ENCODE measurements around the gene KLRD1.

KLRD1 gene

DNA sequence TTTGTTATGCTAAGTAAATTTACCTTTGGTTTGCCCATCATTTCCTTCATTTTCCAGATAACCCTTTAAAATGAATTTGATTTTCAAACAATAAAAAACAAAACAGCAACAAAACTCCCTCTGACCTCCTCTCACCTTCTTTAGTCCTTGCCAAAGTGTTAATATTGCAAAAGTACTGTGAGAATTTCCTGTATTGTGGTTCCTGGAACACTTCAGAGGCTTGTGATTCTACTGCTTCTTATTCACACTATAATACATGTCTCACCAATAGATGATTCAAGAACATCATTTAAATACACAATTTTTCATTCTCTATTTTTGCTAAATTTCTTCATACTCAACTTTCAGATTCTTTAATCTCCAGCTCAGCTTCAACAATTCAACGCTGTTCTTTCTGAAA is at the start of gene KLRD1:
Gene KLRD1 (plus strand): TSS at position 241 of the 400 bp plus-strand sequence. CDS start 208 bp downstream, outside the sequence.
- no peak for TF ChIP-seq SUZ12 (IDR thresholded peaks at IDR 0.05)
- no peak for TF ChIP-seq CTBP1 (IDR thresholded peaks at IDR 0.05; ENCODE audit: borderline replicate concordance)
- TF ChIP-seq FOXA1 (IDR thresholded peaks at IDR 0.05) = no peak
- no peak for TF ChIP-seq FOXK2 (IDR thresholded peaks at IDR 0.05)
- TF ChIP-seq ZNF384 (IDR thresholded peaks at IDR 0.05) = no peak
- TF ChIP-seq ELF4 (IDR thresholded peaks at IDR 0.05) = no peak
- no peak for TF ChIP-seq ARNT (IDR thresholded peaks at IDR 0.05)
- no peak for TF ChIP-seq SP1 (IDR thresholded peaks at IDR 0.05)
- no peak for TF ChIP-seq TARDBP (IDR thresholded peaks at IDR 0.05)
- no peak for TF ChIP-seq L3MBTL2 (conservative IDR thresholded peaks at IDR 0.05)
- no peak for TF ChIP-seq FOXM1 (IDR thresholded peaks at IDR 0.05; ENCODE audit: borderline replicate concordance)
- TF ChIP-seq HDGF (IDR thresholded peaks at IDR 0.05; ENCODE audit: borderline replicate concordance) = no peak
- TF ChIP-seq NFRKB (IDR thresholded peaks at IDR 0.05) = no peak
- TF ChIP-seq LEF1 (IDR thresholded peaks at IDR 0.05; ENCODE audit: borderline replicate concordance) = no peak
- TF ChIP-seq PKNOX1 (IDR thresholded peaks at IDR 0.05) = no peak
- POLR2A ChIA-PET = no interaction called here
- CTCF ChIA-PET = interaction anchor here (1.2 kb wide), 1 partner anchor 15 kb away, joined by 3 read pairs; no protein-coding TSS in a partner anchor
- no peak for DNase-seq (ENCODE audit: extremely low spot score)

- DNase-seq (ENCODE audit: extremely low spot score) = no peak
- ChIA-PET POLR2A (no interaction called here), CTCF (no interaction called here)
Measured at GRCh38 chr12:10260927-10261326, 46.7 kb upstream of the KLRD1 start.

GRCh38 chr12:10268037-10268436 is 39.6 kb upstream of the KLRD1 start:
- no peak for DNase-seq (ENCODE audit: extremely low spot score)
- TF ChIP-seq CTBP1 (IDR thresholded peaks at IDR 0.05; ENCODE audit: borderline replicate concordance) (no peak), ELF4 (IDR thresholded peaks at IDR 0.05) (no peak), L3MBTL2 (conservative IDR thresholded peaks at IDR 0.05) (no peak), HDGF (IDR thresholded peaks at IDR 0.05; ENCODE audit: borderline replicate concordance) (no peak)
- POLR2A ChIA-PET = no interaction called here
- CTCF ChIA-PET = no interaction called here

More at GRCh38 chr12:10260927-10261326, 46.7 kb upstream of the KLRD1 start:
- TF ChIP-seq SP1 (IDR thresholded peaks at IDR 0.05) = no peak
- no peak for TF ChIP-seq HDGF (IDR thresholded peaks at IDR 0.05; ENCODE audit: borderline replicate concordance)
- TF ChIP-seq ZNF384 (IDR thresholded peaks at IDR 0.05) = no peak
- TF ChIP-seq BHLHE40 (IDR thresholded peaks at IDR 0.05; ENCODE audit: borderline replicate concordance) = no peak
- TF ChIP-seq ARNT (IDR thresholded peaks at IDR 0.05) = no peak
- TF ChIP-seq FOXM1 (IDR thresholded peaks at IDR 0.05; ENCODE audit: borderline replicate concordance) = no peak
- no peak for TF ChIP-seq LEF1 (IDR thresholded peaks at IDR 0.05; ENCODE audit: borderline replicate concordance)
- no peak for TF ChIP-seq L3MBTL2 (conservative IDR thresholded peaks at IDR 0.05)
- no peak for TF ChIP-seq TARDBP (IDR thresholded peaks at IDR 0.05)
- no peak for TF ChIP-seq FOXK2 (IDR thresholded peaks at IDR 0.05)
- TF ChIP-seq SUZ12 (IDR thresholded peaks at IDR 0.05) = no peak

DNA sequence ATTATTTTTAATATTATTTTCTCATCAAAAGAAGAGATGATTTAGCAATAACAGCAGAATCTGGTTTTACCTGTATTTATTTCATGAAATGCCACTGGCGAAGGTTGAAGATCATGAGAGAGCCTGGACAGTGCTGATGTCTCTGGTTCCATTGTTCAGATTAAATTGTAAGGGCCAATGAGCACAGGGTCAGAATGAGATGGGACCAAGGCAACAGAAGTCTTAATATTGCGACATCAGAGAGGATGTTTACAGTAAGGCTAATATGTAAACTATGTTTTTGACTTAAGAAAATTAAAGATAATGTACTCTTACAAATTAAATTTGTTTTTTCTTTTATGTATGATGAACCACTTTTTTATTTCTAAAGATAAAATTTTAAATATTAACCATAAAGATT is 35.2 kb upstream of the KLRD1 start:
- ChIA-PET CTCF (no interaction called here), POLR2A (no interaction called here)
- no peak for DNase-seq (ENCODE audit: extremely low spot score)

DNA sequence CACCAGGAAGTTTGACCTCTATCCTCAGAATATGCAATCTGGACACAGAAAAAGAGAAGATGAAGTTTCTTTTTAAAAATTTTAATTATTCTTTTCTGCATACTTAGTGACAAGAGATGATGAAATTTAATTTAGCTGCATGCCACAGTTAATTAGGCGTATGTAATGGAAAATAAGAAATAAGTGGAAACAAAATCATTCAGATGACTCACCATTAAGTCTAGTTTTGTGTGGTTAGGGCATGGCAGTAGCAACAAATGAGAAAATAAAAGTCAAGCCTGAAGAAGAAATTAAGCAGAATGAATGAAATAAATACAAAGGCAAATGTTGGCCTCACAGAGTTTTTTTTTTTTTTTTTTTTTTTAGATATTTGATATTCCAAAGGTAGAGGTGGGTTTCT is 30.9 kb upstream of the KLRD1 start:
- ChIA-PET CTCF (interaction anchor here (0.6 kb wide), 1 partner anchor 308 kb away, joined by 3 read pairs; no protein-coding TSS in a partner anchor), POLR2A (no interaction called here)
- no peak for TF ChIP-seq SP1 (IDR thresholded peaks at IDR 0.05)
- no peak for TF ChIP-seq PKNOX1 (IDR thresholded peaks at IDR 0.05)
- no peak for TF ChIP-seq TARDBP (IDR thresholded peaks at IDR 0.05)
- TF ChIP-seq ARNT (IDR thresholded peaks at IDR 0.05) = no peak
- TF ChIP-seq BHLHE40 (IDR thresholded peaks at IDR 0.05; ENCODE audit: borderline replicate concordance) = no peak
- TF ChIP-seq CTBP1 (IDR thresholded peaks at IDR 0.05; ENCODE audit: borderline replicate concordance) = no peak
- no peak for TF ChIP-seq SUZ12 (IDR thresholded peaks at IDR 0.05)
- no peak for TF ChIP-seq ZNF384 (IDR thresholded peaks at IDR 0.05)
- TF ChIP-seq FOXA1 (IDR thresholded peaks at IDR 0.05) = no peak
- no peak for TF ChIP-seq ELF4 (IDR thresholded peaks at IDR 0.05)
- no peak for TF ChIP-seq FOXK2 (IDR thresholded peaks at IDR 0.05)
- no peak for TF ChIP-seq NFRKB (IDR thresholded peaks at IDR 0.05)
- no peak for TF ChIP-seq HDGF (IDR thresholded peaks at IDR 0.05; ENCODE audit: borderline replicate concordance)
- no peak for DNase-seq (ENCODE audit: extremely low spot score)

More for the DNA sequence above, 35.2 kb upstream of the KLRD1 start:
- TF ChIP-seq ELF4 (IDR thresholded peaks at IDR 0.05) = no peak
- TF ChIP-seq PKNOX1 (IDR thresholded peaks at IDR 0.05) = no peak

DNA sequence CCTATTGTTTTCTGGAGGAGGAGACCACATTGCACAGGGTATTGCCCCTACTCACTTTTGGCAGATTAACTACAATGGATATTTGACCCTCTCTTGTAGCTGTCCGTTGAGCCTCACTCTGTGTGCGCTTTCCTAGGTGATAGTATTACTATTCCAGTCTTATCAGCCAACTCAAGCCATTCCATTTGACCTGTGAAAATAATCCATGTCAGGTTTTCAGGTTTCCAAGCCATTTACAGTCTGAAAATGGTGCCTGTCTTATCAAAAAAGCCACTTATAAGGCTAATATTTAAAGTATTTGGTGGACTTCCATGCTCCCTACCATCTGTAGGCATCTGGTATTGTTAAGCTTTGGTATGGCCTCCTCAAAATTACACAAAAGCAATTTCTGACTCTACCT is 29.6 kb upstream of the KLRD1 start:
- ChIA-PET POLR2A (no interaction called here), CTCF (no interaction called here)
- TF ChIP-seq HDGF (IDR thresholded peaks at IDR 0.05; ENCODE audit: borderline replicate concordance) = no peak
- TF ChIP-seq SP1 (IDR thresholded peaks at IDR 0.05) = no peak
- no peak for TF ChIP-seq L3MBTL2 (conservative IDR thresholded peaks at IDR 0.05)
- TF ChIP-seq FOXM1 (IDR thresholded peaks at IDR 0.05; ENCODE audit: borderline replicate concordance) = no peak
- no peak for TF ChIP-seq FOXA1 (IDR thresholded peaks at IDR 0.05)
- TF ChIP-seq SUZ12 (IDR thresholded peaks at IDR 0.05) = no peak
- TF ChIP-seq NFRKB (IDR thresholded peaks at IDR 0.05) = no peak
- DNase-seq (ENCODE audit: extremely low spot score) = no peak

GRCh38 chr12:10279937-10280336 is 27.7 kb upstream of the KLRD1 start:
- POLR2A ChIA-PET = no interaction called here
- CTCF ChIA-PET = no interaction called here
- no peak for TF ChIP-seq BHLHE40 (IDR thresholded peaks at IDR 0.05; ENCODE audit: borderline replicate concordance)
- TF ChIP-seq TARDBP (IDR thresholded peaks at IDR 0.05) = no peak
- no peak for TF ChIP-seq ELF4 (IDR thresholded peaks at IDR 0.05)
- TF ChIP-seq L3MBTL2 (conservative IDR thresholded peaks at IDR 0.05) = no peak
- no peak for DNase-seq (ENCODE audit: extremely low spot score)

Data from HEK293T (cell line).